Adipose tissue (tissue), 3 donors: ENCODE data around the gene PFDN5. TPM values are rescaled to one million over a fixed set of nuclear protein-coding genes. Genes with fewer than 3 reads are reported as not detected.

Source experiments
- H3K27ac ChIP-seq: one replicate; pipeline ENCODE4 v1.5.1; 2013; ENCODE audit warnings: low read depth, low read length
- WGBS, 3 donors: extraction: QIAGEN DNeasy Blood & Tissue Kit; methylation state at CpG; one replicate each; pipeline ENCODE4 v1.1.7; 2013; 5-methylcytosine and 5-hydroxymethylcytosine counted together
- polyA plus RNA-seq, 3 donors: library from polyadenylated mRNA; stranded (reverse); fragments of 200-250 nt; gene quantifications; one replicate each; pipeline ENCODE4 v1.2.3, GENCODE V29; 2013
- donor health status: healthy with polysubstance abuse.
- donor health status: Bipolar disorder and iron deficiency.
- donor health status: healthy.

The PFDN5 gene
- 1,000 to 10,000 TPM in 1 of 3 donors, 100 to 1,000 TPM in 2; 478 to 1,510 (median 796) TPM for polyA plus RNA-seq

- 1% methylated on average over 39 to 42 of the region's 42 CpGs for WGBS, 3 donors
- H3K27ac ChIP-seq, result peak within 1 kb of the TSS; percentile 94
Observed at GRCh38 chr12:53295070-53295890, at the start of gene PFDN5. TSS of gene PFDN5 (plus strand) at chr12:53295542. CDS start at chr12:53295568, 26 bp downstream.

- 0 to 1% (median 1%) methylated on average over 35 to 51 of the region's 51 CpGs for WGBS, 3 donors
- H3K27ac ChIP-seq, result peak overlapping the region; percentile 60
Observed at GRCh38 chr12:53251477-53252348, 43.6 kb upstream of the PFDN5 start.

GRCh38 chr12:53252349-53252916 lies 42.9 kb upstream of the PFDN5 start:
- no peak overlapping the region for H3K27ac ChIP-seq
- 7 to 10% (median 8%) methylated on average over 19 of the region's 19 CpGs for WGBS, 3 donors

GRCh38 chr12:53253298-53253697 lies 42.0 kb upstream of the PFDN5 start:
- 92 to 94% (median 93%) methylated on average over 13 of the region's 13 CpGs for WGBS, 3 donors
- no peak overlapping the region for H3K27ac ChIP-seq

- WGBS, 3 donors, result 85 to 94% (median 87%) methylated on average over 1 of the region's 1 CpG
- no peak overlapping the region for H3K27ac ChIP-seq
Observed at GRCh38 chr12:53254816-53255545, 40.4 kb upstream of the PFDN5 start.

GRCh38 chr12:53255996-53256395 lies 39.3 kb upstream of the PFDN5 start:
- 64 to 84% (median 64%) methylated on average over 3 of the region's 3 CpGs for WGBS, 3 donors
- no peak overlapping the region for H3K27ac ChIP-seq

- H3K27ac ChIP-seq, result no peak overlapping the region
Observed at GRCh38 chr12:53258541-53259539, 36.5 kb upstream of the PFDN5 start.

GRCh38 chr12:53259891-53260290 lies 35.5 kb upstream of the PFDN5 start:
- WGBS, 3 donors, result 84 to 93% (median 88%) methylated on average over 6 of the region's 6 CpGs
- H3K27ac ChIP-seq, result no peak overlapping the region

More at GRCh38 chr12:53258541-53259539, 36.5 kb upstream of the PFDN5 start:
- WGBS, 3 donors, result 49 to 76% (median 56%) methylated on average over 7 of the region's 7 CpGs

GRCh38 chr12:53265783-53266182 lies 29.6 kb upstream of the PFDN5 start:
- no peak overlapping the region for H3K27ac ChIP-seq
- WGBS, 3 donors, result 74 to 86% (median 86%) methylated on average over 2 of the region's 2 CpGs

GRCh38 chr12:53267306-53267998 lies 27.9 kb upstream of the PFDN5 start:
- no peak overlapping the region for H3K27ac ChIP-seq
- WGBS, 3 donors, result 34 to 51% (median 35%) methylated on average over 18 of the region's 18 CpGs

- WGBS, 3 donors, result 0 to 1% (median 1%) methylated on average over 55 to 58 of the region's 58 CpGs
- H3K27ac ChIP-seq, result no peak within 1 kb of the TSS
Observed at GRCh38 chr12:53267999-53268629, 27.2 kb upstream of the PFDN5 start, which contains the start of gene ESPL1. TSS of gene ESPL1 (plus strand) at chr12:53268299. CDS start at chr12:53268767, 468 bp downstream.

- H3K27ac ChIP-seq, result no peak overlapping the region
- WGBS, 3 donors, result 59 to 63% (median 59%) methylated on average over 20 of the region's 20 CpGs
Observed at GRCh38 chr12:53268630-53269562, 26.4 kb upstream of the PFDN5 start.

GRCh38 chr12:53274445-53274844 lies 20.9 kb upstream of the PFDN5 start:
- no peak overlapping the region for H3K27ac ChIP-seq
- 90 to 100% (median 95%) methylated on average over 5 of the region's 5 CpGs for WGBS, 3 donors

GRCh38 chr12:53276511-53276910 lies 18.8 kb upstream of the PFDN5 start:
- WGBS, 3 donors, result 95 to 99% (median 96%) methylated on average over 11 of the region's 11 CpGs
- no peak overlapping the region for H3K27ac ChIP-seq

- 83 to 96% (median 94%) methylated on average over 9 of the region's 9 CpGs for WGBS, 3 donors
- H3K27ac ChIP-seq, result no peak overlapping the region
Observed at GRCh38 chr12:53277981-53278380, 17.4 kb upstream of the PFDN5 start.
